SU-DHL-6 (cell line): ENCODE data around the gene MAST2.

Experiments
- H2AFZ ChIP-seq: fragments of 200-600 bp; sonication (generic); 2 replicates; pipeline ENCODE4 v1.6.1; 2014; ENCODE audit warnings: low read depth, mild to moderate bottlenecking, moderate library complexity, mixed read lengths, antibody characterized with exemption, low read length; ENCODE audit not compliant: severe bottlenecking
- H3F3A ChIP-seq: fragments of 200-600 bp; shearing (Covaris generic); 2 replicates; pipeline ENCODE4 v1.6.0; 2016; ENCODE audit warnings: antibody characterized with exemption, mild to moderate bottlenecking; ENCODE audit not compliant: insufficient read depth
- H3K27ac ChIP-seq: fragments of 200-600 bp; sonication (generic); 2 replicates; pipeline ENCODE4 v1.5.1; 2016; ENCODE audit warnings: low read depth, mild to moderate bottlenecking, low read length, moderate library complexity, mixed read lengths
- H3K27me3 ChIP-seq: fragments of 200-600 bp; sonication (generic), shearing (Covaris generic); 2 replicates; pipeline ENCODE4 v1.6.0; 2014; ENCODE audit warnings: mild to moderate bottlenecking, low read length
- H3K36me3 ChIP-seq: fragments of 200-600 bp; sonication (generic); 2 replicates; pipeline ENCODE4 v1.6.1; 2014; ENCODE audit warnings: mild to moderate bottlenecking, low read length, mixed read lengths
- H3K4me2 ChIP-seq: fragments of 300-600, 200-600 bp; shearing (Covaris generic), sonication (generic); 2 replicates; pipeline ENCODE4 v1.6.0; 2014; ENCODE audit warnings: low read length, low read depth, mild to moderate bottlenecking; ENCODE audit not compliant: poor library complexity, severe bottlenecking
- H3K4me3 ChIP-seq: fragments of 200-600 bp; sonication (generic); 2 replicates; pipeline ENCODE4 v1.5.1; 2014; ENCODE audit warnings: antibody characterized with exemption, low read length, mild to moderate bottlenecking, mixed read lengths; ENCODE audit not compliant: insufficient read depth, poor library complexity, severe bottlenecking
- H3K79me2 ChIP-seq: fragments of 200-600 bp; sonication (generic); 2 replicates; pipeline ENCODE4 v1.6.1; 2014; ENCODE audit warnings: mild to moderate bottlenecking, low read length, moderate library complexity; ENCODE audit not compliant: insufficient read depth
- H3K9ac ChIP-seq: fragments of 200-600 bp; sonication (generic); 2 replicates; pipeline ENCODE4 v1.7.0; 2014; ENCODE audit warnings: mild to moderate bottlenecking, low read length
- H3K9me2 ChIP-seq: fragments of 200-600 bp; sonication (generic); replicated peaks from 2 replicates; pipeline ENCODE4 v1.6.1; 2014; ENCODE audit warnings: low read length; ENCODE audit not compliant: insufficient read depth
- H3K9me3 ChIP-seq: fragments of 200-600 bp; sonication (generic); 2 replicates; pipeline ENCODE4 v1.6.1; 2014; ENCODE audit warnings: low read length, mixed read lengths; ENCODE audit not compliant: insufficient read depth
- H4K20me1 ChIP-seq: fragments of 200-600 bp; sonication (generic); 2 replicates; pipeline ENCODE4 v1.6.1; 2014; ENCODE audit warnings: low read depth, mild to moderate bottlenecking, antibody characterized with exemption, low read length, moderate library complexity, mixed read lengths
- EZH2phosphoT487 ChIP-seq: fragments of 200-600 bp; sonication (generic), shearing (Covaris generic); conservative IDR thresholded peaks from 2 replicates; pipeline ENCODE4 v1.6.1; 2018; ENCODE audit warnings: mild to moderate bottlenecking, antibody characterized with exemption, low read length, moderate library complexity, mixed read lengths
- TF ChIP-seq, protein P1 (sequence below): fragments of 200-600 bp; sonication (generic); IDR thresholded peaks from one replicate; pipeline ENCODE4 v1.5.1; 2017; ENCODE audit warnings: antibody characterized with exemption, mild to moderate bottlenecking, low read length, moderate library complexity; ENCODE audit not compliant: insufficient read depth, poor library complexity, severe bottlenecking

Gene MAST2

DNA sequence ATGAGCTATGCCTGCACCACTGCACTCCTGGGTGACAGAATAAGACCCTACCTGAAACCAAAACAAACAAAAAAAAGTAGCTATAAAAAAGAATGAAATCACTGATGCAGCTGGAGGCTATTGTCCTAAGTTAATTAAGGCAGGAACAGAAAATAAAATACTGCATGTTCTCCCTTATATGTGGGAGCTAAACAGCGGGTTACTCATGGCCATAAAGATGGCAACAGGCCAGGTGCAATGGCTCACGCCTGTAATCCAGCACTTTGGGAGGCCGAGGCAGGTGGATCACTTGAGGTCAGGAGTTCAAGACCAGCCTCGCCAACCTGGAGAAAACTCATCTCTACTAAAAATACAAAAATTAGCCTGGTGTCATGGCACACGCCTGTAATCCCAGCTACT is 176.4 kb downstream of the MAST2 start:
- Histone ChIP-seq H3K9me2 (no peaks in the 10 kb centered on the region), H3K27me3 (no peaks in the 10 kb centered on the region), H4K20me1 (no peaks in the 10 kb centered on the region), H3K4me2 (no peak overlapping the region), H3K36me3 (0 out of 2 replicates have a peak, but pooled peaks cover 6% of the 10 kb centered on the region), H3K27ac (no peak overlapping the region), H3K9ac (no peak overlapping the region), H2AFZ (no peak overlapping the region), H3K79me2 (peaks cover 15% of the 10 kb centered on the region; the same call in 1 of the 2 replicates), H3K4me3 (no peak overlapping the region), H3K9me3 (no peaks in the 10 kb centered on the region), H3F3A (no peaks in the 10 kb centered on the region)
- no peak for TF ChIP-seq EZH2phosphoT487
- TF ChIP-seq, protein P1, sequence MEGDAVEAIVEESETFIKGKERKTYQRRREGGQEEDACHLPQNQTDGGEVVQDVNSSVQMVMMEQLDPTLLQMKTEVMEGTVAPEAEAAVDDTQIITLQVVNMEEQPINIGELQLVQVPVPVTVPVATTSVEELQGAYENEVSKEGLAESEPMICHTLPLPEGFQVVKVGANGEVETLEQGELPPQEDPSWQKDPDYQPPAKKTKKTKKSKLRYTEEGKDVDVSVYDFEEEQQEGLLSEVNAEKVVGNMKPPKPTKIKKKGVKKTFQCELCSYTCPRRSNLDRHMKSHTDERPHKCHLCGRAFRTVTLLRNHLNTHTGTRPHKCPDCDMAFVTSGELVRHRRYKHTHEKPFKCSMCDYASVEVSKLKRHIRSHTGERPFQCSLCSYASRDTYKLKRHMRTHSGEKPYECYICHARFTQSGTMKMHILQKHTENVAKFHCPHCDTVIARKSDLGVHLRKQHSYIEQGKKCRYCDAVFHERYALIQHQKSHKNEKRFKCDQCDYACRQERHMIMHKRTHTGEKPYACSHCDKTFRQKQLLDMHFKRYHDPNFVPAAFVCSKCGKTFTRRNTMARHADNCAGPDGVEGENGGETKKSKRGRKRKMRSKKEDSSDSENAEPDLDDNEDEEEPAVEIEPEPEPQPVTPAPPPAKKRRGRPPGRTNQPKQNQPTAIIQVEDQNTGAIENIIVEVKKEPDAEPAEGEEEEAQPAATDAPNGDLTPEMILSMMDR, result no peak

DNA sequence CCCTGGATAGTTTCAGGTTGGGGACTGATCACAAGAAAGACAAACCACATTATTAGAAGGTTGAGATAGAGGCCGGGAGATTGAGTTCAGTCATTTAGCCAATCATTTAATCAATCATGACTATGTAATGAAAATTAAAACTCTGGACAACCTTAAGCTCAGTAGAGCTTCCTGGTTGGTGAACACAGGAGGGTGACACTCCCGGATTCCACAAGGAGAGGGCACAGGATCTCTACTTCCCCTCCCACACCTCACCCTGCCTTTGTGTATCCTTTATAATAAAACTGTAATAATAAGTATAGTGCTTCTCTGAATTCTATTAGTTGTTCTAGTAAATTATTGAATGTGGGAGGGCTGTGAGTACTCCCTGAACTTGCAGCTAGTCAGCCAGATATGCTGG is 178.9 kb downstream of the MAST2 start:
- Histone ChIP-seq H3K79me2 (peaks cover 17% of the 10 kb centered on the region), H3K36me3 (0 out of 2 replicates have a peak, but pooled peaks cover 3% of the 10 kb centered on the region), H4K20me1 (no peaks in the 10 kb centered on the region), H3K27me3 (no peaks in the 10 kb centered on the region), H3K9ac (no peak overlapping the region), H3K4me3 (no peak overlapping the region), H3K27ac (no peak overlapping the region), H2AFZ (no peak overlapping the region), H3F3A (no peaks in the 10 kb centered on the region), H3K9me3 (no peaks in the 10 kb centered on the region), H3K9me2 (no peaks in the 10 kb centered on the region), H3K4me2 (no peak overlapping the region)
- TF ChIP-seq EZH2phosphoT487, result no peak
- TF ChIP-seq, protein P1, result no peak

- H2AFZ ChIP-seq, result no peak overlapping the region
- no peak overlapping the region for H3K4me3 ChIP-seq
- H4K20me1 ChIP-seq, result no peaks in the 10 kb centered on the region
- H3F3A ChIP-seq, result no peaks in the 10 kb centered on the region
- H3K27me3 ChIP-seq, result no peaks in the 10 kb centered on the region
- H3K9me3 ChIP-seq, result no peaks in the 10 kb centered on the region
- H3K9me2 ChIP-seq, result no peaks in the 10 kb centered on the region
- no peak overlapping the region for H3K27ac ChIP-seq
- H3K79me2 ChIP-seq, result peaks cover 29% of the 10 kb centered on the region
- H3K9ac ChIP-seq, result no peak overlapping the region
- H3K4me2 ChIP-seq, result no peak overlapping the region
- no peak for TF ChIP-seq EZH2phosphoT487
- TF ChIP-seq, protein P1, result no peak
- 0 out of 2 replicates have a peak, but pooled peaks cover 3% of the 10 kb centered on the region for H3K36me3 ChIP-seq
These were observed 180.6 kb downstream of the MAST2 start for GRCh38 chr1:45983967-45984366.
